ENCODE data around the gene FUT1. TPM values are rescaled to one million over a fixed set of nuclear protein-coding genes. Genes with fewer than 3 reads are reported as not detected.
A peak's percentile ranks its signal among the peaks of the same experiment; 100 is the strongest.

The FUT1 gene
- total RNA-seq, 1 donor from 2014 or later = 2.9 TPM

DNA sequence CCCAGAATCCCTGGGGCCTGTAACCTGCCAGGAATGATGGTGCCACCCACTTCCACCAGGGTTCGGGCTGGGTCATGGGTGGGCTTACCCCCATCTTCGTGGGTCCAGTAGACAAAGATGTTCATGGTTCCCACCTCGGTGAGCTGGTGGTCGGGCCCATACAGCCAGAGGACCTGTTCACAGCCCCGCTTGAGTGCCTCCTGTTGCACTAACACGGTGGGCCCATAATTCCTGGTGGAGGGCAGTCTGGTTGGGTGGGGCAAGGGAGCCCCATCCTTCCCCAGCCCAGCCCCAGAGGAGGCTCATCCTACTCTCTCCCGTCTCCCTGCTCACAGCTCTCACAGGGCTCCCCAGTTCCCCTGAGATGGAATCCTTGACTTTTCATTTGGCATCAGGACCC, 44.7 kb upstream of the FUT1 start:
- H3K9me3 Mint-ChIP-seq = no peaks in the 10 kb centered on the region
- DNase-seq (ENCODE audit: low spot score) = no peak
- H2AFZ ChIP-seq (replicated peaks) = no peak overlapping the region
- no peak overlapping the region for H3K4me3 ChIP-seq
- H3K36me3 ChIP-seq = no peaks in the 10 kb centered on the region
- H3K27me3 ChIP-seq = no peaks in the 10 kb centered on the region
- no peak overlapping the region for H3K4me2 ChIP-seq
- no peak overlapping the region for H3K27ac ChIP-seq
- no peak overlapping the region for H3K9ac ChIP-seq
- H3K27ac Mint-ChIP-seq = peak overlapping the region; percentile 92
- H3K4me1 Mint-ChIP-seq = peaks cover 31% of the 10 kb centered on the region
- no peak for TF ChIP-seq EZH2phosphoT487 (IDR thresholded peaks at IDR 0.05)
- no peak for TF ChIP-seq EZH2 (IDR thresholded peaks at IDR 0.05)
- no peak for TF ChIP-seq CTCF (IDR thresholded peaks at IDR 0.05)
- peak overlapping the region; percentile 50 for H3K4me3 Mint-ChIP-seq
- H3K4me1 ChIP-seq = peaks cover 8% of the 10 kb centered on the region
- H3K79me2 ChIP-seq (ENCODE audit: low read depth) = no peaks in the 10 kb centered on the region
- H3F3A ChIP-seq (ENCODE audit: low read depth) = peaks cover 6% of the 10 kb centered on the region
- H3K9me3 ChIP-seq (ENCODE audit: low read depth) = no peaks in the 10 kb centered on the region
- no peaks in the 10 kb centered on the region for H4K20me1 ChIP-seq (ENCODE audit: low read depth)
- peaks cover 2% of the 10 kb centered on the region for H3K27me3 Mint-ChIP-seq (ENCODE audit: insufficient read depth, low read depth)
- peaks cover 3% of the 10 kb centered on the region for H3K36me3 Mint-ChIP-seq

- Mint-ChIP-seq H3K36me3 (peaks cover 3% of the 10 kb centered on the region), H3K4me1 (peaks cover 31% of the 10 kb centered on the region), H3K27me3 (ENCODE audit: insufficient read depth, low read depth) (peaks cover 2% of the 10 kb centered on the region), H3K9me3 (no peaks in the 10 kb centered on the region), H3K4me3 (no peak overlapping the region), H3K27ac (no peak overlapping the region)
- no peaks in the 10 kb centered on the region for H3K79me2 ChIP-seq (ENCODE audit: low read depth)
- no peaks in the 10 kb centered on the region for H4K20me1 ChIP-seq (ENCODE audit: low read depth)
- H3K27ac ChIP-seq = no peak overlapping the region
- H3K36me3 ChIP-seq = no peaks in the 10 kb centered on the region
- no peak overlapping the region for H3K4me3 ChIP-seq
- H2AFZ ChIP-seq (replicated peaks) = no peak overlapping the region
- DNase-seq (ENCODE audit: low spot score) = no peak
- H3F3A ChIP-seq (ENCODE audit: low read depth) = peaks cover 6% of the 10 kb centered on the region
- no peak overlapping the region for H3K4me2 ChIP-seq
- H3K27me3 ChIP-seq = no peaks in the 10 kb centered on the region
- H3K9ac ChIP-seq = no peak overlapping the region
- TF ChIP-seq EZH2 (IDR thresholded peaks at IDR 0.05) (no peak), CTCF (IDR thresholded peaks at IDR 0.05) (no peak), EZH2phosphoT487 (IDR thresholded peaks at IDR 0.05) (no peak)
- no peaks in the 10 kb centered on the region for H3K9me3 ChIP-seq (ENCODE audit: low read depth)
- H3K4me1 ChIP-seq = peaks cover 8% of the 10 kb centered on the region
These were observed 44.0 kb upstream of the FUT1 start for GRCh38 chr19:48796298-48797083.

- no peak overlapping the region for H3K27ac ChIP-seq
- H3K79me2 ChIP-seq (ENCODE audit: low read depth) = no peaks in the 10 kb centered on the region
- H4K20me1 ChIP-seq (ENCODE audit: low read depth) = no peaks in the 10 kb centered on the region
- H3K4me1 Mint-ChIP-seq = peaks cover 31% of the 10 kb centered on the region
- H3K9ac ChIP-seq = no peak overlapping the region
- no peaks in the 10 kb centered on the region for H3K9me3 Mint-ChIP-seq
- H3K27ac Mint-ChIP-seq = peak overlapping the region; percentile 95
- no peaks in the 10 kb centered on the region for H3K36me3 ChIP-seq
- peak overlapping the region; percentile 94 for H3K4me3 Mint-ChIP-seq
- TF ChIP-seq EZH2phosphoT487 (IDR thresholded peaks at IDR 0.05) = no peak
- TF ChIP-seq CTCF (IDR thresholded peaks at IDR 0.05) = no peak
- TF ChIP-seq EZH2 (IDR thresholded peaks at IDR 0.05) = no peak
- no peak overlapping the region for H2AFZ ChIP-seq (replicated peaks)
- H3F3A ChIP-seq (ENCODE audit: low read depth) = peaks cover 6% of the 10 kb centered on the region
- peaks cover 3% of the 10 kb centered on the region for H3K36me3 Mint-ChIP-seq
- H3K4me2 ChIP-seq = no peak overlapping the region
- peaks cover 2% of the 10 kb centered on the region for H3K27me3 Mint-ChIP-seq (ENCODE audit: insufficient read depth, low read depth)
- H3K27me3 ChIP-seq = no peaks in the 10 kb centered on the region
- no peak overlapping the region for H3K4me3 ChIP-seq
- H3K4me1 ChIP-seq = peaks cover 8% of the 10 kb centered on the region
- no peaks in the 10 kb centered on the region for H3K9me3 ChIP-seq (ENCODE audit: low read depth)
- DNase-seq (ENCODE audit: low spot score) = no peak
These were observed 43.2 kb upstream of the FUT1 start for GRCh38 chr19:48795685-48796070.

All from neural progenitor cell (in vitro differentiated cells).